Measurements from ENCODE around the gene DPEP2NB.
"Not testable (repeated sequence)": the region's sequence is repeated elsewhere in the genome, so short reads cannot be mapped to it uniquely, and the experiment has no call there.

DPEP2NB gene

GRCh38 chr16:68005211-68005610 lies 10.5 kb downstream of the DPEP2NB start:
- CTCF ChIA-PET: interaction anchor here (1.0 to 4.5 kb wide), 3 partner anchors 9 to 18 kb away, joined by 5 to 12 read pairs (median 7); partner anchors contain the start of genes DDX28 and DUS2
- DNase-seq (ENCODE audit: extremely low spot score): no peak
- no peak for TF ChIP-seq CTCF (IDR thresholded peaks at IDR 0.05; ENCODE audit: control extremely low read depth, extremely low read depth, low read depth, missing control alignments)
- POLR2A ChIA-PET: no interaction called here

- POLR2A ChIA-PET: interaction anchor here (0.6 kb wide), 1 partner anchor 158 kb away, joined by 3 read pairs; no protein-coding TSS in a partner anchor
- CTCF ChIA-PET: interaction anchor here (1.0 to 4.5 kb wide), 9 partner anchors 9 to 61 kb away, joined by 4 to 12 read pairs (median 6); partner anchors contain the start of genes DDX28, DPEP2NB and DUS2
- TF ChIP-seq CTCF (IDR thresholded peaks at IDR 0.05; ENCODE audit: control extremely low read depth, extremely low read depth, low read depth, missing control alignments): no peak
- DNase-seq (ENCODE audit: extremely low spot score): no peak
Measured at GRCh38 chr16:68003031-68003430, 12.7 kb downstream of the DPEP2NB start.

- POLR2A ChIA-PET: no interaction called here
- DNase-seq (ENCODE audit: extremely low spot score): no peak
- TF ChIP-seq CTCF (IDR thresholded peaks at IDR 0.05; ENCODE audit: control extremely low read depth, extremely low read depth, low read depth, missing control alignments): no peak
- CTCF ChIA-PET: interaction anchor here (1.2 to 1.4 kb wide), 2 partner anchors 29 to 66 kb away, joined by 3 read pairs; no protein-coding TSS in a partner anchor
Measured at GRCh38 chr16:68000450-68000849, 15.3 kb downstream of the DPEP2NB start.

GRCh38 chr16:67999985-68000384 lies 15.7 kb downstream of the DPEP2NB start:
- TF ChIP-seq CTCF (IDR thresholded peaks at IDR 0.05; ENCODE audit: control extremely low read depth, extremely low read depth, low read depth, missing control alignments): no peak
- POLR2A ChIA-PET: no interaction called here
- DNase-seq (ENCODE audit: extremely low spot score): no peak
- CTCF ChIA-PET: interaction anchor here (1.2 to 1.4 kb wide), 3 partner anchors 30 to 74 kb away, joined by 3 read pairs; no protein-coding TSS in a partner anchor

- ChIA-PET POLR2A (interaction anchor here (0.6 kb wide), 2 partner anchors 24 to 29 kb away, joined by 4 to 7 read pairs; partner anchors contain the start of genes DDX28 and DUS2), CTCF (interaction anchor here (1.3 to 1.6 kb wide), 5 partner anchors 19 to 85 kb away, joined by 3 to 6 read pairs (median 3); no protein-coding TSS in a partner anchor)
- DNase-seq (ENCODE audit: extremely low spot score): not testable (repeated sequence)
Measured at GRCh38 chr16:67998779-67999688, 16.7 kb downstream of the DPEP2NB start, which contains the start of gene DPEP2. TSS of gene DPEP2 (minus strand) at chr16:67999484. CDS start at chr16:67993212, 6,272 bp downstream.

- not testable (repeated sequence) for DNase-seq (ENCODE audit: extremely low spot score)
- CTCF ChIA-PET: interaction anchor here (1.3 to 1.6 kb wide), 4 partner anchors 20 to 86 kb away, joined by 3 to 6 read pairs (median 4); no protein-coding TSS in a partner anchor
- POLR2A ChIA-PET: interaction anchor here (0.6 kb wide), 2 partner anchors 25 to 30 kb away, joined by 4 to 7 read pairs; partner anchors contain the start of genes DDX28 and DUS2
Measured at GRCh38 chr16:67998231-67998778, 17.4 kb downstream of the DPEP2NB start.

- ChIA-PET CTCF (interaction anchor here (2.8 kb wide), 1 partner anchor 9 kb away, joined by 7 read pairs; no protein-coding TSS in a partner anchor), POLR2A (no interaction called here)
- TF ChIP-seq CTCF (IDR thresholded peaks at IDR 0.05; ENCODE audit: control extremely low read depth, extremely low read depth, low read depth, missing control alignments): no peak
- no peak for DNase-seq (ENCODE audit: extremely low spot score)
Measured at GRCh38 chr16:67996666-67997065, 19.0 kb downstream of the DPEP2NB start.

All from GM10248 (cell line).